Activated CD8-positive, alpha-beta T cell treated with anti-CD3 and anti-CD28 coated beads for 36 hours (primary cell): ENCODE data around the gene KCNJ12. TPM values are rescaled to one million over a fixed set of nuclear protein-coding genes. Genes with fewer than 3 reads are reported as not detected.

ENCODE experiments used
- ATAC-seq: fragments of 200-7000 bp; cut with Tn5 transposase; one replicate; pipeline ENCODE4 v1.10.0; 2021; ENCODE audit warnings: mild to moderate bottlenecking, moderate library complexity
- CTCF ChIA-PET: fragments of 350-600 bp; sonication (Branson Sonifier 250); formaldehyde crosslinking; loops from one replicate; lab custom pipeline; 2021; ENCODE audit warnings: antibody characterized with exemption; lab: Charles Lee
- POLR2A ChIA-PET: fragments of 350-600 bp; sonication (Branson Sonifier 250); formaldehyde crosslinking; loops from one replicate; lab custom pipeline; 2021; ENCODE audit warnings: antibody characterized with exemption; lab: Charles Lee
- DNase-seq: peaks from one replicate; pipeline ENCODE4 v3.0.0-alpha.2; 2020
- H3K27ac Mint-ChIP-seq: one replicate; pipeline ENCODE4 v1.8.0; 2021; ENCODE audit warnings: mild to moderate bottlenecking, mixed read lengths
- H3K27me3 Mint-ChIP-seq: one replicate; pipeline ENCODE4 v1.8.0; 2021; ENCODE audit warnings: mixed read lengths
- H3K36me3 Mint-ChIP-seq: one replicate; pipeline ENCODE4 v1.8.0; 2021; ENCODE audit warnings: low read depth, mixed read lengths
- H3K4me1 Mint-ChIP-seq: one replicate; pipeline ENCODE4 v1.8.0; 2021; ENCODE audit warnings: low read depth, mixed read lengths
- H3K4me3 Mint-ChIP-seq: one replicate; pipeline ENCODE4 v1.8.0; 2021; ENCODE audit warnings: mild to moderate bottlenecking, moderate library complexity, mixed read lengths
- H3K9me3 Mint-ChIP-seq: one replicate; pipeline ENCODE4 v1.8.0; 2021; ENCODE audit warnings: mixed read lengths
- intact Hi-C: fragments of 100-400 bp; cut with micrococcal nuclease; formaldehyde crosslinking; loops from one replicate; pipeline ENCODE4 v1.10.0; 2022
- total RNA-seq, 2 experiments: library from RNA; stranded (reverse); gene quantifications; one replicate each; pipeline ENCODE4 v1.2.3, GENCODE V29; 2021
- TF ChIP-seq, protein P1 (sequence below): fragments of 200-600 bp; IDR thresholded peaks from one replicate; pipeline ENCODE4 v1.8.0; 2022; ENCODE audit warnings: antibody characterized with exemption, mild to moderate bottlenecking

Gene KCNJ12
- total RNA-seq, 2 experiments from 2014 or later = not detected

DNA sequence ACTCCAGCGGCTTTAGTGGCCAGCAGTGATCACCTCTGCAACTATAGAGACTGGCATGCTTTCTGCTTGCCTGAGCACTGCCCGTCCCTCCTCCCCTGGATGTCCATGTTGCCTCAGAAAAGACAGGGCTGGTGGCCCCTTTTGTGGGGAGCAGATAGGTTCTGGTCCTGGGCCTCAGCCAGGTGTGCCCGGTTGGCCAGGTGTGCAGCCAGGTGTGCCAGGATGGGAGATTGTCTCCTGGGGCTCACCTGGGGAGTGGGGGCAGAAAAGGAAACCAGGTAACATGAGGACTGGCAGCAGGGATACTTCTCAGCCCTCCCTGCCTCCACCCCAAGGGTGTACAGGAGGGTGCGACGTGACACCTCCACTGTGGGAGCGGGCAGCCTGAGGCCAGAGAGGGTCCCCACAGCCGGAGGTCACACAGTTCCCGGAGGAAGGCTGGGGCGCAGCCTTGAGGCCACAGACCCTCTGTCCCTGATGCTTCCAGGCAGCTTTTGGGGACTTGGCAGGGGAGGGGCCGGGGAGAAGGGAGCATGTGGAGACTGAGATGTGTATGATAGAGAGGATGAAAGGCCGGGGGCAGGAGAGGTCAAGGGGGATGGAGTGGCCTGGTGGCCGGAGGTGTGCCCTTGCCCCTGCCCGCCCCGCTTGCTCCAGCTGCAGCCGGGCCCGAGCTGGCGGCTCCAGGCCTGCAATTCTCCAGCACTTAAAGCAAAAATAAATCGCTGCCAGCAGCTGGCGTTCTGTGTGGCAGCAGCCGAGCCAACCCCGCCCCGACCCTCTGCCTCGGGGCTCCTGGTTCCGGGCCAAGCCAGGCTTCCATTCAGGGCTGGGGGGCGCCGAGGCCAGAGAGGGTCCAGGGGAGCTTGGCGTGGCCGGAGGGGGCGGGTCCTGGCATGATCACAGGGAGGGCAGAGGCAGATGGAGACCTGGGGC is 6.7 kb downstream of the KCNJ12 start:
- no peak overlapping the region for H3K4me3 Mint-ChIP-seq
- TF ChIP-seq, protein P1, sequence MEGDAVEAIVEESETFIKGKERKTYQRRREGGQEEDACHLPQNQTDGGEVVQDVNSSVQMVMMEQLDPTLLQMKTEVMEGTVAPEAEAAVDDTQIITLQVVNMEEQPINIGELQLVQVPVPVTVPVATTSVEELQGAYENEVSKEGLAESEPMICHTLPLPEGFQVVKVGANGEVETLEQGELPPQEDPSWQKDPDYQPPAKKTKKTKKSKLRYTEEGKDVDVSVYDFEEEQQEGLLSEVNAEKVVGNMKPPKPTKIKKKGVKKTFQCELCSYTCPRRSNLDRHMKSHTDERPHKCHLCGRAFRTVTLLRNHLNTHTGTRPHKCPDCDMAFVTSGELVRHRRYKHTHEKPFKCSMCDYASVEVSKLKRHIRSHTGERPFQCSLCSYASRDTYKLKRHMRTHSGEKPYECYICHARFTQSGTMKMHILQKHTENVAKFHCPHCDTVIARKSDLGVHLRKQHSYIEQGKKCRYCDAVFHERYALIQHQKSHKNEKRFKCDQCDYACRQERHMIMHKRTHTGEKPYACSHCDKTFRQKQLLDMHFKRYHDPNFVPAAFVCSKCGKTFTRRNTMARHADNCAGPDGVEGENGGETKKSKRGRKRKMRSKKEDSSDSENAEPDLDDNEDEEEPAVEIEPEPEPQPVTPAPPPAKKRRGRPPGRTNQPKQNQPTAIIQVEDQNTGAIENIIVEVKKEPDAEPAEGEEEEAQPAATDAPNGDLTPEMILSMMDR = no peak
- intact Hi-C loops = no loop called here
- ATAC-seq (no peak), DNase-seq (no peak)
- H3K4me1 Mint-ChIP-seq = peaks cover under 1% of the 10 kb centered on the region
- no peaks in the 10 kb centered on the region for H3K36me3 Mint-ChIP-seq
- no peaks in the 10 kb centered on the region for H3K9me3 Mint-ChIP-seq
- ChIA-PET POLR2A (no interaction called here), CTCF (no interaction called here)
- no peak overlapping the region for H3K27ac Mint-ChIP-seq
- H3K27me3 Mint-ChIP-seq = peaks cover 5% of the 10 kb centered on the region

- ATAC-seq = no peak
These were observed 9.2 kb downstream of the KCNJ12 start for GRCh38 chr17:21385281-21385845.

DNA sequence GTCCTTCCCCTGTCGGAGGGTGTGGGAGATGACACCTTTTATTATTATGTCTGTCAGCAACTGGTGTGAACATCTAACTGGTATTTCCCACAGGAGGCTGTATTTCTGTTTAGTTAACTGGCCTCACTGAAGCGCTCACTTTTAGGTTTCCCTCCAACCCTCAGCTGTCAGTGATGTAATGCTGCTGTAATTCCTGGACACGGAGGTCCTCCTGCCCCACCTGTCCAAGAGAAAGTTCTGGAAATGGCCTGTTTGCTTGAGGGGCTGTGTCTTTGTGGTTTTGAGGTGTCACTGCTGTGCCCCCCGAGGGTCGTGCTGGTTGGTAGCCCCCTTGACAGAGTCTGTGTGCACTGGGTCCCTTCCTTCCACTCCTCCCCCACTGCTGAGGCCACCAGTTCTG is 11.5 kb downstream of the KCNJ12 start:
- intact Hi-C loops = no loop called here
- Mint-ChIP-seq H3K36me3 (no peaks in the 10 kb centered on the region), H3K27ac (no peak overlapping the region), H3K4me1 (peaks cover 2% of the 10 kb centered on the region), H3K4me3 (no peak overlapping the region), H3K27me3 (no peaks in the 10 kb centered on the region), H3K9me3 (no peaks in the 10 kb centered on the region)
- POLR2A ChIA-PET = no interaction called here
- DNase-seq (no peak), ATAC-seq (no peak)
- CTCF ChIA-PET = no interaction called here
- TF ChIP-seq, protein P1 = no peak

More at GRCh38 chr17:21385281-21385845, 9.2 kb downstream of the KCNJ12 start:
- Mint-ChIP-seq H3K36me3 (no peaks in the 10 kb centered on the region), H3K4me1 (peaks cover 2% of the 10 kb centered on the region), H3K9me3 (no peaks in the 10 kb centered on the region), H3K27ac (no peak overlapping the region), H3K4me3 (no peak overlapping the region), H3K27me3 (no peaks in the 10 kb centered on the region)
- no peak for DNase-seq
- ChIA-PET POLR2A (no interaction called here), CTCF (no interaction called here)
- intact Hi-C loops = no loop called here
- TF ChIP-seq, protein P1 = no peak

- Mint-ChIP-seq H3K9me3 (no peaks in the 10 kb centered on the region), H3K4me3 (no peak overlapping the region), H3K4me1 (peaks cover 2% of the 10 kb centered on the region), H3K27me3 (no peaks in the 10 kb centered on the region), H3K36me3 (no peaks in the 10 kb centered on the region), H3K27ac (no peak overlapping the region)
- DNase-seq (no peak), ATAC-seq (no peak)
- intact Hi-C loops = no loop called here
- TF ChIP-seq, protein P1 = no peak
- CTCF ChIA-PET = no interaction called here
- POLR2A ChIA-PET = no interaction called here
These were observed 11.9 kb downstream of the KCNJ12 start for GRCh38 chr17:21388066-21388465.

DNA sequence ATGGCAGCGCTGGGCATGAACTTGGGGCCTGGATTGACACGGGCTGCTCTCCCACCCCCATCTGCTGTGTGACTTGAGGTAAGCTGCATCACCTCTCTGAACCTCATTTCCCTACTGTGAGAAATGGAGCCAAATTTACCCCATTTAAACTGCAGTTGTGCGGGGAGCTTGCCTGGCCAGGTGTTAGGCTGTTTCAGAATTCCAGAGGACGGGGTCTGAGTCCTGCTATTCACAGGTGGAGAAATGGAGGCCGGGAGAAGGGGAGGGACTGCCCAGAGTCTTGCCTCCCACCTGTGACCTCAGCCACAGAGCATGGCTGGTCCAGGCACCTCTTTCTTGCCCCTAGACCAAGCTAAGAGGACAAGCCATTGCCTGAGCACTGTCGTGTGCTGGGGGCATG is 12.8 kb downstream of the KCNJ12 start:
- DNase-seq (no peak), ATAC-seq (peak; percentile 20)
- Mint-ChIP-seq H3K27me3 (no peaks in the 10 kb centered on the region), H3K4me1 (peaks cover 2% of the 10 kb centered on the region), H3K36me3 (no peaks in the 10 kb centered on the region), H3K27ac (no peak overlapping the region), H3K4me3 (no peak overlapping the region), H3K9me3 (no peaks in the 10 kb centered on the region)
- POLR2A ChIA-PET = no interaction called here
- TF ChIP-seq, protein P1 = no peak
- CTCF ChIA-PET = interaction anchor here (0.9 to 1.1 kb wide), 2 partner anchors 9 to 113 kb away, joined by 3 to 4 read pairs; no protein-coding TSS in a partner anchor
- intact Hi-C loops = no loop called here
